Activated B cell treated with CpG ODN at 0.5 μM for 24 hours (primary cell): ENCODE measurements around the gene ATP8A2. TPM values are rescaled to one million over a fixed set of nuclear protein-coding genes. Genes with fewer than 3 reads are reported as not detected.

ENCODE experiments used
- ATAC-seq: fragments of 200-7000 bp; cut with Tn5 transposase; one replicate; pipeline ENCODE4 v1.10.0; 2021; ENCODE audit warnings: low read depth, mild to moderate bottlenecking, moderate library complexity
- CTCF ChIA-PET: fragments of 350-600 bp; sonication (Branson Sonifier 250); formaldehyde crosslinking; loops from one replicate; lab custom pipeline; 2021; ENCODE audit warnings: antibody characterized with exemption; lab: Charles Lee
- POLR2A ChIA-PET: fragments of 350-600 bp; sonication (Branson Sonifier 250); formaldehyde crosslinking; loops from one replicate; lab custom pipeline; 2021; ENCODE audit warnings: antibody characterized with exemption; lab: Charles Lee
- DNase-seq: peaks from one replicate; pipeline ENCODE4 v3.0.0; 2022
- H3K27ac Mint-ChIP-seq: one replicate; pipeline ENCODE4 v1.8.0; 2020; ENCODE audit warnings: mixed read lengths
- H3K27me3 Mint-ChIP-seq: one replicate; pipeline ENCODE4 v1.8.0; 2021; ENCODE audit warnings: mixed read lengths
- H3K36me3 Mint-ChIP-seq: one replicate; pipeline ENCODE4 v1.8.0; 2021; ENCODE audit warnings: low read depth, mixed read lengths
- H3K4me1 Mint-ChIP-seq: one replicate; pipeline ENCODE4 v1.8.0; 2021; ENCODE audit warnings: mixed read lengths
- H3K4me3 Mint-ChIP-seq: one replicate; pipeline ENCODE4 v1.8.0; 2020; ENCODE audit warnings: mild to moderate bottlenecking, mixed read lengths
- H3K9me3 Mint-ChIP-seq: one replicate; pipeline ENCODE4 v1.8.0; 2020; ENCODE audit warnings: mixed read lengths
- intact Hi-C: fragments of 100-400 bp; cut with micrococcal nuclease; formaldehyde crosslinking; loops from one replicate; pipeline ENCODE4 v1.15.1; 2024
- total RNA-seq: library from RNA; stranded (reverse); gene quantifications from 2 replicates; pipeline ENCODE4 v1.2.3, GENCODE V29; 2022
- TF ChIP-seq, protein P1 (sequence below): fragments of 200-600 bp; IDR thresholded peaks from one replicate; pipeline ENCODE4 v1.8.0; 2022; ENCODE audit warnings: antibody characterized with exemption, mild to moderate bottlenecking

ATP8A2 gene
- total RNA-seq, 1 donor from 2014 or later: not detected

DNA sequence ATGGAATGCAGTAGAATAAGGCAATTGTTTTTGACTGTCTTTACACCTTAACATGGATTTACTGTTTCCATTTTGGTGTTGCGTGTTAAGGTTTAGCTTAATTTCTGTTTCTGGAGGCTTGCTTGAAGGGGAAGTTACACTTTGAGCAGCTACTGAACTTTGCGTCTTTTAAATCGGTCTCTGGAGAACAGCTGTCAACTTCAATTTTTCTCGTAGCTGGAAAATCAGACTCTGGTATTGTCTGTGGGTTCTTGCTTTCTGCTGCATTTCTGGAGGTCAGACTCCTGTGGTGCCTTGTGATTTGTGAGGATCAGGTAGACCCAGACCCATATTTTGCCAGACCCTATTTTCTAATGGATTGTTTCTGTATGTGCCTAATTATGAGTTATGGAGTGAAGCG lies 146.7 kb downstream of the ATP8A2 start:
- ATAC-seq: no peak
- Mint-ChIP-seq H3K9me3 (peaks cover 2% of the 10 kb centered on the region), H3K36me3 (no peaks in the 10 kb centered on the region), H3K4me3 (no peak overlapping the region), H3K27ac (no peak overlapping the region), H3K4me1 (no peaks in the 10 kb centered on the region), H3K27me3 (peaks cover 2% of the 10 kb centered on the region)
- ChIA-PET CTCF (no interaction called here), POLR2A (no interaction called here)
- TF ChIP-seq, protein P1, sequence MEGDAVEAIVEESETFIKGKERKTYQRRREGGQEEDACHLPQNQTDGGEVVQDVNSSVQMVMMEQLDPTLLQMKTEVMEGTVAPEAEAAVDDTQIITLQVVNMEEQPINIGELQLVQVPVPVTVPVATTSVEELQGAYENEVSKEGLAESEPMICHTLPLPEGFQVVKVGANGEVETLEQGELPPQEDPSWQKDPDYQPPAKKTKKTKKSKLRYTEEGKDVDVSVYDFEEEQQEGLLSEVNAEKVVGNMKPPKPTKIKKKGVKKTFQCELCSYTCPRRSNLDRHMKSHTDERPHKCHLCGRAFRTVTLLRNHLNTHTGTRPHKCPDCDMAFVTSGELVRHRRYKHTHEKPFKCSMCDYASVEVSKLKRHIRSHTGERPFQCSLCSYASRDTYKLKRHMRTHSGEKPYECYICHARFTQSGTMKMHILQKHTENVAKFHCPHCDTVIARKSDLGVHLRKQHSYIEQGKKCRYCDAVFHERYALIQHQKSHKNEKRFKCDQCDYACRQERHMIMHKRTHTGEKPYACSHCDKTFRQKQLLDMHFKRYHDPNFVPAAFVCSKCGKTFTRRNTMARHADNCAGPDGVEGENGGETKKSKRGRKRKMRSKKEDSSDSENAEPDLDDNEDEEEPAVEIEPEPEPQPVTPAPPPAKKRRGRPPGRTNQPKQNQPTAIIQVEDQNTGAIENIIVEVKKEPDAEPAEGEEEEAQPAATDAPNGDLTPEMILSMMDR: no peak
- DNase-seq: no peak
- intact Hi-C loops: no loop called here

DNA sequence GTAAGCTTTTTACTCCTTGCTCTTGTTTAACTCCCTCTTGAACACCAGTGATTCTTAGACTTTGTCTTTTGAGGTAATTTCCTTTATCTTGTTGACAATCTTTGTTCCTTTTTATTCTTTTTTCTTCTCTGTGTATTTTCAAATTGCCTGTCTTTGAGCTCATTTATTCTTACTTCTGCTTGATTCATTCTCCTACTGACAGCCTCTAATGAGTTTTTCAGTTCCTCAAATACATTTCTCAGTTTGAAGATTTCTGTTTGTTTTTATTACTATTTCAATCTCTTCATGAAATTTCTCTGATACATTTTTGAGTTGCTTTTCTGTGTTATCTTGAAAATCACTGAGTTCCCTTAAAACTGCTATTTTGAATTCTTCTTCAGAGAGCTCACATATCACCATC lies 154.1 kb downstream of the ATP8A2 start:
- no peaks in the 10 kb centered on the region for H3K4me1 Mint-ChIP-seq
- no peak for ATAC-seq
- DNase-seq: no peak
- no peak overlapping the region for H3K27ac Mint-ChIP-seq
- H3K9me3 Mint-ChIP-seq: peaks cover 16% of the 10 kb centered on the region
- ChIA-PET POLR2A (no interaction called here), CTCF (no interaction called here)
- TF ChIP-seq, protein P1: no peak
- H3K36me3 Mint-ChIP-seq: no peaks in the 10 kb centered on the region
- intact Hi-C loops: no loop called here
- H3K4me3 Mint-ChIP-seq: no peak overlapping the region
- peaks cover 2% of the 10 kb centered on the region for H3K27me3 Mint-ChIP-seq

DNA sequence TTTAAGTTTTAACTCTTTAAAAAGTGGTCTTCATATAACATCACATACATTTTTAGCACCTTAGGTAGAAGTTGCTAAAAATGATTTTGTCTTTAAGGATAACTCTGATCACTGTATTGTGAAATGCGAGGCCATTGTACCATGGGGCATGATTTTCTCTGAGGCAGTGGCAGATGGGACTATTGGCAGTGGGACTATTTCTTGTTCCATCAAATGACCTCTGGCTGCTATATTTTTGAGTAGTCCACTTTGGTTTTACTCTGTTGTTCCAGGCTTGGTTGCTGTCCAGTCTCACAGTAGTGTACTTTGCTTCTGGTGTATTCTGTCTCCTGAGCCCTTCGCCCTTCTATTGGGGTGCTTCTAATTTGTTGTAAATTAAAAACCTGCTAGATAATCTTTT lies 156.5 kb downstream of the ATP8A2 start:
- H3K4me1 Mint-ChIP-seq: no peaks in the 10 kb centered on the region
- peaks cover 16% of the 10 kb centered on the region for H3K9me3 Mint-ChIP-seq
- no peak for ATAC-seq
- TF ChIP-seq, protein P1: no peak
- peaks cover 2% of the 10 kb centered on the region for H3K27me3 Mint-ChIP-seq
- no peak overlapping the region for H3K4me3 Mint-ChIP-seq
- intact Hi-C loops: no loop called here
- CTCF ChIA-PET: no interaction called here
- H3K27ac Mint-ChIP-seq: no peak overlapping the region
- H3K36me3 Mint-ChIP-seq: no peaks in the 10 kb centered on the region
- POLR2A ChIA-PET: no interaction called here
- no peak for DNase-seq

DNA sequence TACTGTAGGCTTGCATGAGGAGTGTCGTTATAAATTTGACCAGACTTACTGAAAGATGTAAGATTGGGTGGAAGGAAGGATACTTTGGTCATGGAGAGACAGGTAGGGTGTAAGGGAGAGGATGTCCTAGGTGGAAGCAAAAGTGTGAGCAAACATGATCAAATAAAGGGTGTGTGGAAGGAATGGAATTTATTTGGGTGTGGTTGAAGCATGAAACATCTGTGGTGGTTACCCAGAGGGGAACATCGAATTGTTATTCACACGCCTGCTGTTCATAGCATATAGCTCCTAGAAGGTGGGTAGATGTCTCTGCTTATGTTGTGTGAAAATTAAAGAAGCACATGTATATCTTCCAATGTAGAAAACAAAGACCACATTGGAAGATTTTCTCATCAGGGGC lies 157.7 kb downstream of the ATP8A2 start:
- Mint-ChIP-seq H3K36me3 (no peaks in the 10 kb centered on the region), H3K9me3 (peaks cover 14% of the 10 kb centered on the region), H3K4me3 (no peak overlapping the region), H3K27ac (no peak overlapping the region), H3K27me3 (no peaks in the 10 kb centered on the region), H3K4me1 (no peaks in the 10 kb centered on the region)
- POLR2A ChIA-PET: no interaction called here
- TF ChIP-seq, protein P1: no peak
- CTCF ChIA-PET: no interaction called here
- DNase-seq (no peak), ATAC-seq (no peak)
- intact Hi-C loops: no loop called here

DNA sequence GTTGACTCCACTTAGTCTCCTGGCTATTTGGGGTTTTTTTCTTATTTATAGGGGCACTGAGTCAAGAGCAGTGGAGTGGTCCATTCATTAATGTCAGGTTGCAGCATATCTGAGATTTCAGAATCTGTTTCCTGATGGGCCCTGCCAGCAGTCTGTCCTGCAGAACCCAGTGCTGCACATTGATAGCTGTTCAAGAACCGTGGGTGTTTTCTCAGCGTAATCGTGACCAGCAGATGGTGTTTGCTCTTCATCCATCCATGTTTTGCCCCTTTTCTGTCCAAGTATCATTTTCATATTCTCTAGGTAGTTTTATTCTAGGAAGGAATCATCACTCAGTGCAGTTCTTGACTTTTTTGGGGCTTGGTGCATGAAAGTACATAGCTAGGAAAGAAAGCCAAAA lies 166.5 kb downstream of the ATP8A2 start:
- CTCF ChIA-PET: no interaction called here

More for the DNA sequence above, 166.5 kb downstream of the ATP8A2 start:
- no peak for ATAC-seq
- no peak overlapping the region for H3K4me3 Mint-ChIP-seq
- no peak overlapping the region for H3K27ac Mint-ChIP-seq
- no peaks in the 10 kb centered on the region for H3K36me3 Mint-ChIP-seq
- intact Hi-C loops: no loop called here
- H3K9me3 Mint-ChIP-seq: no peaks in the 10 kb centered on the region
- H3K4me1 Mint-ChIP-seq: no peaks in the 10 kb centered on the region
- DNase-seq: no peak
- TF ChIP-seq, protein P1: no peak
- no peaks in the 10 kb centered on the region for H3K27me3 Mint-ChIP-seq
- POLR2A ChIA-PET: no interaction called here
